Activated CD8-positive, alpha-beta memory T cell treated with anti-CD3 and anti-CD28 coated beads, Interleukin-2, amount 50 U/mL, for 48 hours (primary cell): Measurements from ENCODE around the gene AQP5.
A peak's percentile ranks its signal among the peaks of the same experiment; 100 is the strongest.

Experiments used
- DNase-seq: peaks from one replicate; pipeline ENCODE4 v3.0.0-alpha.2; 2020

Gene AQP5

GRCh38 chr12:49932533-49933130 lies 29.0 kb upstream of the AQP5 start:
- DNase-seq, result no peak

DNA sequence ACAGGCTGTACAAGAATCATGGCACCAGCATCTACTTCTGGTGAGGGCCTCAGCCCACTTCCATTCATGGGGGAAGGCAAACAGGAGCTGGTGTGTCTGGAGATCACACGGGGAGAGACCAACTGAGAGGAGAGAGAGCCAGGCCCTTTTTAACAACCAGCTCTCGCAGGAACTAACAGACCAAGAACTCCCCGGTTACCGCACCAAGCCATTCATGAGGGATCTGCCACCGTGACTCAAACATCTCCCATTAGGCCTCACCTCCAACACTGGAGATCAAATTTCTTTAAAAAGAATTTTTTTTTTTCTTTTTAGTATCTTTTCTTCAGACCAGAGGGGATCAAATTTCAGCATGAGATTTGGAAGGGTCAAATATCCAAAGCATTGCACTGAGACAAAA lies 27.9 kb upstream of the AQP5 start:
- DNase-seq, result no peak

- DNase-seq, result no peak
Measured at GRCh38 chr12:49934505-49934904, 27.2 kb upstream of the AQP5 start.

- no peak for DNase-seq
Measured at GRCh38 chr12:49936925-49937324, 24.7 kb upstream of the AQP5 start.

DNA sequence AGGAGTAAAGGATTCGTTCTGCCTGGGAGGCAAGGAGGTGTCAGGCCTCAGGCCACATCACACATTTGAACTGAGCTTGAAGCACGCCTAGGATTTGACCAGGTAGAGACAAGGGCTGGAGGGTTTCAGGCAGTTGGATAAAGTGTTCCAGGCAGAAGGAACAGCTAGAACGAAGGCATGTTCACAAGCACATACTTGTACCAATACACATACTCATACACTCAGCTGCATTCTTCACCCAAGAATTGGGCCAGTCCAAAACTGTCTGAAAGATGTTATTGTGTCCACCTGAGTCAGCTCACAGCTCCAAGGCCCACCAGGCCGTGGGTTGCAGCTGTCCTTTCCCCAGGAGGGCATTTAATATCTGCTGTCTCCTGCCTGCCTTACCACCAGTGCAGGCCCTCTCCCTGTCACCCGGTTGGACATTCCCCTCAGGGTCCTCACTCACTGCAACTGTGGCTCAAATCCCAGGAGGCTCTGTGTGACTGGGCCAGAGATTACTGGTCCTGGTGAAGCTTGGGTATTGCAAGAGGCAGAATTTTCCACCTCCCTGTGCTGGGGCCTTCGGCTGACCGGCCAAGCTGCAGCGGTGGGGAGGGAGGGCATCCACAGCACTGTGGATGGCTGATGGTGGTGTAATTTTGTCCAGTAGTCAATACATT lies 23.9 kb upstream of the AQP5 start:
- DNase-seq, result no peak

- DNase-seq, result no peak
Measured at GRCh38 chr12:49939307-49939706, 22.4 kb upstream of the AQP5 start.

GRCh38 chr12:49939707-49940106 lies 22.0 kb upstream of the AQP5 start:
- no peak for DNase-seq

DNA sequence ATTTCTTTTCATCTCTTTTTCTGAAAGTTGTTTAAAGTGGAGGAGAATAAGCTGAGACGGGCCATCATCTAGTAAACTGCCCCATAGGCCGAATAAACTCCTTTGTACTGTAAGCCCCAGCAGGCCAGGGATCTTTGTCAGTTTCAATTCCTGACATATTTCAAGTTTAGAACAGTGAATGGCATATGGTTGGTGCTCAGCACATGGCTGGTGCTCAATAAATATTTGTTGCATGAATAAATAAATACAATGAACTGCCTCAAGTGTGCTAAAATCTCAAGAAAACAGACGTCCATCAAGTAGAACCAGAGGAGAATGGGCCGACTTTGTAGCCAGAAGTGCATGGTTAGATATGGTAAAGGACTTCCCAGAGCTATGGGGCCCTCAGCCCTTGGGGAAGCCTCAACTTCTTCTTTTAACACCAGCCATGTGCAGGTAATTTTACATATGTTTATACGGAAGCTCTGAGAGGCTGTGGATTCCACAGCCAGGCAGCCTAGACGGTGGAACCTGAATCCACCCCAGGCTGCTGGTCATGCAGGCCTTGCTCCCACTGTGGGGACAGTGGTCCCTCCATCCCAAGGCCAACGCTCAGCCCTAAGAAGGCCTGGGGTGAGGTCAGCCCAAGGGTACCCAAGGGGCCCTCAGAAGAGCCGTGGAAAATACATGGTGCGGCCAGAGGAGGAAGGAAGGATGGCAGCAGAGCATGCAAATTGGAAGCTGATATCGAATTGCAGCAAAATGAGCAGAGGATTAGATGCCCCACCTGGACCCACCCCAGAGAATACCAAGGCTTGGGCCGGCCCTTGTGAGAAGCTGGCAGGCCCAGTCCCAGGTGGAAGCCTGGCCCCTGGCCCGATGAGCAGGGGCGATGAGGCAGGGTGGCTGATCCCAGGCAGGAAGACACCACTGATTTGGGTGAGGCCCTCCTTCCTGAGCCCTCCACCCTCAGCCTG lies 19.8 kb upstream of the AQP5 start:
- no peak for DNase-seq

DNA sequence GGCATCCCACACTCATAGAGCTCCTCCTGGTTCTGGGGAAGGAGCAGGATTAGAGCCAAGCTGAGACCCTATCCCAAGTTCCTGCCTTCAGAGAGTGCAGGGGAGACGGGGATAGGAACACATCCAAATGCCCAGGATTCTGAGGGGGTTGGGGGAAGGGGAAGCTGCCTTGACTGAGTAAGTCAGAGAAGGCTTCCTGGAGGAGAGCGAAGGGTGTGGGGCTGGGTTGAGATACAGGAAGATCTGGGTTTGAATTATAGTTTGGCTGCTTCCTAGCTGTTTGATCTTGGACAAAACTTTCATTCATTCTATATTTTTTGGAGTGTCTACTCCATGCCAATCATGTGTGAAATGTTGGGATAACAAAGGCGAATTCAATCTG lies 19.2 kb upstream of the AQP5 start:
- DNase-seq, result no peak

DNA sequence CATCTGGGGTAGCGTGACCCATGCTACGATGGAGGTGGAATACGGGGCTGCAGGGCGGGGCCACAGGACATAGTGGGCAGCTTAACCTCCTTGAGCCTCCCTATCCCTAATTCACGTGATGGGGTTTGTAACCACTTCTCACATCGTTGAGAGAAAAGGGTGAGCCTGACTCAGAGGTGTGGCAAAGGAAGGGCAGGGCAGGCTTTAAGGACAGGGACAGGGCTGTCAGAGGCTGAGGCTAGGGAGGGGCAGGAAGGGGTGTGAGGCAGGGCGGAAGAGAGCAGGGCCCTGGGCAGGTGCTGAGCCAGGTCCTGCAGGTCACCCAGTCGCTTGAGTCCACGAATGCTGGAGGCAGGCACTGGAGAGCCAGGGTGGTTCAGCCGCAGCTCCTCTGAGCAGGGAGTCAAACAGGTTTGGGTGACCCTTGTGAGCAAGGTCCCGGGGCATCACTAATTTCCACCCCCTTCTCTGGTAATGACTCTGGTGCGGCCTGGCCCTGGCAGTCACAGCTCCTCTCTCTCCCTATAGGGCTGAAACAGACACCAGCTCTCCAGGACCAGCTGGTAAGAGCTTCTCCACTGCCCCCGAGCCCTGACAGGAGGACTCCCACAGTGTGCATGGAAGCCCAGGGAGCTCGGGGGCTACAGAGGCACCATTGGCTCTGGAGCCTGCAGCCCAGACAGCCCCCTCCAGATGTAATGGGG lies 18.6 kb upstream of the AQP5 start:
- no peak for DNase-seq

GRCh38 chr12:49943625-49943960 lies 18.1 kb upstream of the AQP5 start:
- no peak for DNase-seq

- DNase-seq, result no peak
Measured at GRCh38 chr12:49944046-49944445, 17.6 kb upstream of the AQP5 start.

DNA sequence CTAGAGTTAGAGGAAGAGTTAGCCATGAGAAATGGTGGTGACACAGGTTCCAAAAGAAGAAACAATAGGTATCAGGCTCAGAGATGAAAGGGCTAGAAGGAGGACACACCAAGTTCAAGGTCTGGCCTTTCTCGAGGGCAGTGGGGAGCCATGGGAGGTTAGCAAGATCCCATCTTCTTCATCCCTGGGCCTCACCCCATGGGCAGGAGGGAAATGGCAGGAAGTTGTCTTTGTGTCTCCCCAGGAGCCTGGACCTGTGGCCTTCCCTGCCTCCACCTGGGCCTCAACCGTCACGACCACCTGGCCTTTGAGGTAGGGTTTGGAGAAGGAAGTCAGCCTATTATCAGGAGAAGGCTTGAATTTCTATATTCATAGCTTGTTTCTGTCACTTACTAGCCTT lies 17.0 kb upstream of the AQP5 start:
- DNase-seq, result no peak

- DNase-seq, result peak; percentile 97
Measured at GRCh38 chr12:49945394-49946080, 16.1 kb upstream of the AQP5 start.

- DNase-seq, result no peak
Measured at GRCh38 chr12:49946086-49946485, 15.6 kb upstream of the AQP5 start.

DNA sequence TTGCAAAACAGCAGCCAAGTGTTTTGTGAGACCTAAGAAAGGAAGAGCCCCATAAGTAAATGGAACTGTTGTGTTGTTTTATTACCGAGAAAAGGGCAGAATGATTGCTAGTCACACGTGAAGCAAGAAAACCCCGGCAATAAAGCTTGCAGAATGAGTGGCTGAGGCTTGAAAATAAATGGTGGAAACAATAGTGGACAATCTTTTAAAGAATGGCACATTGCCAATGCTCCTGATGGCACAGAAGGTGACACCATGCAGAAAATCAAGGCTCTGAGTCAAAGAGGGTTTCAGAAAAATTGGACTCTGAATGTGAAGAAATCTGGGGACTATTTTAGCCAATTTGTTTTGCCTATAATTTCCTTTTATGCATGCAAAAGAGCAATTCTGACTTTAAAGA lies 15.2 kb upstream of the AQP5 start:
- no peak for DNase-seq

DNA sequence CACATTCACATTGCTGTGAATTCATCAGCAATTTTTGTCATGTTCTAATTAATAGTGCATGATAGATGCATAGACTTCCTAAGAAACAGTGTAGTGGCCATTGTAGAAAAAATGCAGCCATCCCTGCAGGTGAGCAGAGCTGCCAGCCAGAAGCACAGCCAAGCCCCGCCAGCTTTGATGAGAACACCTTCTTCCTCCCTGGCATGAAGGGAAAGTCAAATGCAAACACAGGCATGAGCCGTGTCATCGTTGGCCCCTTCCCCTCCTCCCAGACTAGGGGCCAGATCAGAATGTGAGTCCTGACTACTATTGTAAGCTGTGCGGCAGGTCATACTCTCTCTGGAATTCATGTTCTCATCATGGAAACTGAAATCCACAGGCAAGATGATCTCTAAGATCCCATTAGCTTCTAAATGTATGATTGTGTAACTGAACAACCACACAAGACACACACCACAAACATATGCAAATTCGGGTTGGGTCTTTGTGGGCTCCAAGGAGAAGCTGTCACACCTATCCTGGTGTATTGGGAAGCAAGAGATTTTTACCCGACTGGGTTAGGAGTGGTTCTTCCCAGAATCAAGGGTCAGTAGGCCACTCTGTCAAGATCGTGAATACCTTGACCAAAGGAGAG lies 14.0 kb upstream of the AQP5 start:
- DNase-seq, result no peak

- DNase-seq, result no peak
Measured at GRCh38 chr12:49948866-49949845, 12.5 kb upstream of the AQP5 start.

GRCh38 chr12:49949866-49950265 lies 11.8 kb upstream of the AQP5 start:
- DNase-seq, result no peak

- no peak for DNase-seq
Measured at GRCh38 chr12:49950273-49951251, 11.1 kb upstream of the AQP5 start, which contains the start of gene AQP2. AQP2 (plus strand) TSS chr12:49950737; CDS start chr12:49950831, 94 bp downstream.
